GM04503 (cell line): Measurements from ENCODE around the gene PROZ.

ENCODE experiments used
- DNase-seq: peaks from one replicate; pipeline ENCODE4 v3.0.0-alpha.2; 2012; ENCODE audit warnings: low read depth

The PROZ gene

GRCh38 chr13:113140677-113141600, 17.5 kb upstream of the PROZ start:
- no peak for DNase-seq

- no peak for DNase-seq
Measured at GRCh38 chr13:113141601-113141970, 16.9 kb upstream of the PROZ start.

GRCh38 chr13:113142876-113143275, 15.6 kb upstream of the PROZ start:
- no peak for DNase-seq

GRCh38 chr13:113143466-113144254, 14.8 kb upstream of the PROZ start:
- DNase-seq = no peak

- no peak for DNase-seq
Measured at GRCh38 chr13:113144255-113144629, 14.2 kb upstream of the PROZ start.

- DNase-seq = no peak
Measured at GRCh38 chr13:113145496-113145895, 13.0 kb upstream of the PROZ start.

- no peak for DNase-seq
Measured at GRCh38 chr13:113145911-113146598, 12.4 kb upstream of the PROZ start.

- no peak for DNase-seq
Measured at GRCh38 chr13:113146750-113147149, 11.7 kb upstream of the PROZ start.

GRCh38 chr13:113147206-113147605, 11.2 kb upstream of the PROZ start:
- no peak for DNase-seq

GRCh38 chr13:113148407-113148806, 10.0 kb upstream of the PROZ start:
- no peak for DNase-seq

- DNase-seq = no peak
Measured at GRCh38 chr13:113148940-113149503, 9.4 kb upstream of the PROZ start.

GRCh38 chr13:113149711-113150549, 8.5 kb upstream of the PROZ start:
- no peak for DNase-seq

- no peak for DNase-seq
Measured at GRCh38 chr13:113150550-113151365, 7.7 kb upstream of the PROZ start.

- DNase-seq = peak; percentile 22
Measured at GRCh38 chr13:113151745-113152690, 6.4 kb upstream of the PROZ start.

- no peak for DNase-seq
Measured at GRCh38 chr13:113152691-113152983, 5.8 kb upstream of the PROZ start.

GRCh38 chr13:113152984-113153809, 5.3 kb upstream of the PROZ start:
- DNase-seq = no peak

GRCh38 chr13:113153810-113154748, 4.4 kb upstream of the PROZ start:
- no peak for DNase-seq
